GOT3 (cell line): ENCODE results near the gene MRPL14.

Experiments
- DNase-seq: peaks from one replicate; lab custom pipeline; 2025; ENCODE audit warnings: mixed read lengths; lab: John Stamatoyannopoulos, UW

MRPL14 gene

GRCh38 chr6:44078827-44079671 lies 48.2 kb downstream of the MRPL14 start:
- DNase-seq: no peak

GRCh38 chr6:44078219-44078826 lies 48.9 kb downstream of the MRPL14 start:
- DNase-seq: no peak

DNA sequence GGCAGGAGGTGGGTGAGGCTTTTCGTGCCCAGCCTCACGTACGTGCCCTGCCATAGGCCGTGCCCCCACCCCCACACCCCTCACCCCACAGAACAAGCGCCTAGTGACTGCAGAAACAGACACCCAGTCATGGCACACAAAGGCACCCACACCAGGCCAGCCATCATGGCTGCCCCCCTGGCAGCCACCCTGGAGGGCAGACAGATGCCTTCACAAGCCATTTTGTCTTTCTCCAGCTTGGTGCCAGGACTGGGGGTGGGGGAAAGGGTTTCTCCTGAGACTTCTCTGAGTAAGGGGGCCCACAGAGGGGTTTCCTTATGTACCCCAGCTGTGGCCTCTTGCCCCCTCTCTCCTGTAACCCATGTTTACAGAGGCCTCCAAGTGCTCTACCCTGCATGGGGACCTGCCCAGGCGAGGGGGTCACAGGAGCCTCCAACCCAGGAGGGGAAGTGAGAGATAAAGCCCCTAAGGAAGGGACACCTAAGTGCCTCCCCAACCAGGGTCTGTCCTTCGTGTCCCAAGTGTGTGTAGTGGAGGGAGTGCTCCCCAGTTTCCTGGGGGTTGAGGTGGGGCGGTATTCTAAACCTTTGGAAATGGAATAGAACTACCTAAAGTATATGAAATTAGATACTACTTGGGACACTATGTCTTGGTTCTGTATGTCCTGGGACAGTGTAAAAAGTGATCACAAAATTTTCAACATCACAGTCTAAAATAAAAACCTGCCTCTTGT lies 49.9 kb downstream of the MRPL14 start:
- no peak for DNase-seq

GRCh38 chr6:44076356-44077213 lies 50.7 kb downstream of the MRPL14 start:
- no peak for DNase-seq

GRCh38 chr6:44075647-44076355 lies 51.5 kb downstream of the MRPL14 start:
- no peak for DNase-seq

DNA sequence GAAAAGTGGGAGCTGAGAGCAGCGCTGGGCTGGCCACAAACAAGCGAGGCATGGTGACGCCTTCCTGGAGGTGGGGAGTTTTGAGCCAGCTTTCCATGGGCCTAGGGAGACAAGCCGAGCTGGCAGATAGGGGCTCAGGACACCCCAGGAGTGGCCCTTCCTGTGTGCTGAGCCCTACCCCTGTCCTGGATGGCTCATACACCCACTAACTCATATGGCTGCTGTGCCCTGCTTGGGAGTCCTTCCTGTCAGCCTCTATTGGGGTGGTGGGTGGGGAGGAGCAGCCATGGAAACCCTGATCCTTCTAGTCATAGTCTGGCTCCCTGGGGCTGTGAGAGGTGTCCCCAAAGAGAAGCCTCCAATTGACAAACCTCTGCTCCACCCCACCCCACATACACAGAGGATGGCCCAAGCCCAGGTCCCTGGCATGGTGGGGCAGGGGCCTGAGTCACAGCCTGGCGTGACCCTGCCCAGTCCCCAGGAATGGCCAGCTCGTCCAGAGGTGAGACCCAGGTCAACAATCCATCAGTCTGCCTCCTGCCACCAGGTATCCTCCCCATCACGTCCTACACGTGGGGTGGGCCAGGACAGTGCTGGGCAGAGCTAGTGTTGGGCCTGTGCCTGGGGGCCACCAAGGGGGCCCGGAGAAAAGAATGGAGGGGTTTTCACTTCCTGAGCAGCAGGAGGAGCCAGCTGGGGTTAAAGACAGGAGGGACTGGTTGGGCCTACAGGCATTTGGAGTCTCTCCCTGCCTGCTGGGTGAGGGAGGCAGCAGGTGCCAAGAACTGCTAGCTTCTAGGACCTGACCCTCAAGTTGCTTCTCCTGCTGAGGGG lies 52.2 kb downstream of the MRPL14 start:
- no peak for DNase-seq

DNA sequence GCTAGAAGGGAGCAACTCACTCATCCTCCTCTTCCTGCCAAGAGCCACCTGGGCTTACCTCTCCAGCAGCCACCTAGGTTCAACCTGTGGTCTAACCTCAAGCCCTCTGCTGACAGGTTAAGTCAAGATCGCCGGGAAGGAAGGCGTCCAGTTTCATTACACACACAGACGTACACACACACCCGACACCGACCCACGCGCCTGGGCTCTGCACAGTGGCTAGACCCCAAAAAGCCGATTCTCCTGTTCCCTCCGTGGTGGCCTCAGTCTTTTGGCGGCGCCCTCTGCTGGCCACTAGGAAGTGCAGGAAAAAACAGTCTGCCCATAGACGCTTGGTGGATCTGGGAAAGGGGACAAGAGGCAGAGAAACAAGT lies 52.8 kb downstream of the MRPL14 start:
- DNase-seq: no peak

GRCh38 chr6:44073612-44074438 lies 53.4 kb downstream of the MRPL14 start:
- no peak for DNase-seq

DNA sequence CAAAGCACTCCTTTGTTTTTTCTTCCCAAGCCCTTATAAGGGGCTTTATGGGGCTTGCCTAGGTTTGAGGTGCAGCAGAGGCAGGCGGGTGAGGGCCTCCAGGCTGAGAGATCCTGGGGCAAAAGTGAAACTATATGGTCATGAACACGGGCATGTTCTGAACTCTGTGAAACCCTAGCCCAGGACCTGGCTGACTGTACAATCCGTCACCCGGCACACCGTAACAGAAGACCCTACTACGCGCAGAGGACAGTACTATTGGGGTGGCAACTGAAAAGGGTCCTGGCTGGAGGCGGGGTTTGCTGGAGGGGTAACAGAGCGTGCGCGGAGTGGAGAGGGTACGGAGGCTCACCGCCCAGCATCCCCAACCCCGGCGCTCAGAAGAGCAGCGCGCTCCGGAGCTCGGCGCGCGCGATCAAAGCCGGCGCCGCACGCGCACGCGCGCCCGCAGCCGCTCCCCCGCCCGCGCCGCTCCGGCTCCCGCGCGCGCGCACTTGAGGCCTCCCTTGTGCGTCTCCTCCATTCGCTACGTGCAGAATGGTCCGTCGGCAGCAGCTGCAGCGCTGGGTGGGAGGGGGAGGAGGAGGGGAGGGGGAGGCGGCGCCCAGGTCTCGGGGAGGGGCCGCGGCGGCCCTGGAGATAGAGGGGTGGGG lies 54.2 kb downstream of the MRPL14 start:
- DNase-seq: no peak

DNA sequence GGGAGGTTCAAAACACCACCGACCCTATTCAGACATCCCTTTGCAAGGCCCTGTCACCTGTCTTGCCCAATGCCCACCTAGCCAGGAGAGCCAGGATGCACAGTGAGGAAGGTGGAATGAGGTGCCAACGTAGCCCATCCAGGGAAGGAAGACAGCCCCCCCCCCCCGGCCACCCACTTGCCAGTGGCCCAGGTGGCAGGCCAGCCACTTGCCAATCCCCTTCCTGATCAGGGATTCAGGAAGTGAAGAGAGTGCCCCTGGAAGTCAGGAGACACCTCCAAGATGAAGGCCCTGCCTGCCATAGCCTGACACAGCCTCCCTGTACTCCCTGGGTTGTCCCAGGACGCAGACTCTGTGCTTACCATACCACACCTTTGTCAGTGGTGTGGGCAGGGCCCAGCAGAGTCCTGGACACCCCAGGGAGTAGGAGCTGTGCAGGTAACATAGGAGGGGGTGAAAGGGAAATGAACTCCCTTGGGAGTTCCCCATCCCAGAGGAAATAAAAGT lies 54.7 kb downstream of the MRPL14 start:
- no peak for DNase-seq

DNA sequence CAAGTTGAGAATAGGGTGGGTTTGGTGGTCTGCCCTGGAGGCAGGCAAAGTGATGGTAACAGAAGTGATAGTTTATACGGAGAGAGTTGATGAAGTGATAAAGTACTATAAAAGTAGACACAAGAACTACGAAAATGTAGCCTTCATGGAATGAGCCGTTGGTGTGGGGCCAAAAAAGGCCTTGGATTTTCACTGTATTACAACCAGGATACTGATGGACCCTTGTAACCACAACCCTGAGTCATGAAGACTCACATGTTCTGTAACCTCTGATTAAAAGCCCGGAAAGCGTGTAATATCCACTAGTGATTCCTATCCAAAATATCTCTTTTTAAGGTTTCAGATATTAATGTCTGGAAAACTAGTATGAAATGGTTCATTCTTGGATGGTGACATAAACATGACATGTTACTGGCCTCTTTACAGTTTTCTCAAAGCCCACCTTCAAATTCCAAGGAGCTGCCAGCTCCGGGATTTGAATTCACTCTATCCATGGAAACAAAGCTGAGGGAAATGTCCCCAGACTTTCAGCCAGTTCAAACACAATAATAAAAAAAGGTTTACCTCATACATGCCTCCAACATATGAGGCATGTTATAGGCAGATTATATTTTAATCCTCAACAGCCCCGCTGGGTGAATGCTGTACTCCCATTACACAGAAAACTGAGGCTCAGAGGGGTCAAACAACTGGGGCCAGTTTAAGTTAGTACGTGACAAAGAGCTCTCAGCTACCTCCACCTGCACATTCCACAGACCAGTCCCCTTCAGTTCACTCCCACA lies 55.4 kb downstream of the MRPL14 start:
- DNase-seq: no peak

- DNase-seq: no peak
These were observed 58.5 kb downstream of the MRPL14 start for GRCh38 chr6:44068607-44069296.

GRCh38 chr6:44067173-44068139 lies 59.8 kb downstream of the MRPL14 start:
- DNase-seq: no peak

DNA sequence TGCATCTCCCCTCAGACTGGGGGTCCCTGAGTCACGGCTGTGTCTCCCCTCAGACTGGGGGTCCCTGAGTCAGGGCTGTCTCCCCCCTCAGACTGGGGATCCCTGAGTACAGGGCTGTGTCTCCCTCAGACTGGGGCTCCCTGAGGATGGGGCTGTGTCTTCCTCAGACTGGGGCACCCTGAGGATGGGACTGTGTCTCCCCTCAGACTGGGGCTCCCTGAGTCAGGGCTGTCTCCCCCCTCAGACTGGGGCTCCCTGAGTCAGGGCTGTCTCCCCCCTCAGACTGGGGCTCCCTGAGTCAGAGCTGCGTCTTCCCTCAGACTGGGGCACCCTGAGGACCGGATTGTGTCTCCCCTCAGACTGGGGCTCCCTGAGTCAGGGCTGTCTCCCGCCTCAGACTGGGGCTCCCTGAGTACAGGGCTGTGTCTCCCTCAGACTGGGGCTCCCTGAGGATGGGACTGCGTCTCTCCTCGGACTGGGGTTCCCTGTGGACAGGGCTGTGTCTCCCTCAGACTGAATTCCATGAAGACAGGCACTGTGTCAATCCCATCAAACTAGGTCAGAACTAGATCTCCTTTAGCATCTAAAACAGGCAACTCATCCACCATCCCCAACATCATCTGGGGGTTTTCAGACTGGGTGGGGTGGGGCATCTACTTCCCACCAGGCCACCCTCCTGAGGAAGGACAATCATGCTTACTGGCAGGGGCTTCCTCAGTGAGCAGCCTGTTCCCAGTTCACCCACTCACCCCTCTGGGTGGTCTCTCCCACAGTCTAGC lies 60.7 kb downstream of the MRPL14 start:
- DNase-seq: no peak

GRCh38 chr6:44065443-44066140 lies 61.7 kb downstream of the MRPL14 start:
- DNase-seq: no peak
